GM23338 (cell line): ENCODE measurements around the gene NCKAP1.
"Not testable (repeated sequence)": the region's sequence is repeated elsewhere in the genome, so short reads cannot be mapped to it uniquely, and the experiment has no call there.

Experiments
- CTCF ChIP-seq, 2 experiments: fragments of 200-600 bp in 1 of 2; sonication (generic) in 1 of 2; conservative IDR thresholded peaks; 2 replicates each; pipeline versions ENCODE4 v1.5.1 to v1.6.1; 2016 to 2017; ENCODE audit warnings: antibody characterized with exemption in 2 of 2, low read depth in 2 of 2, mild to moderate bottlenecking in 2 of 2, moderate library complexity in 1 of 2
- EZH2phosphoT487 ChIP-seq: fragments of 200-600 bp; sonication (generic); IDR thresholded peaks from one replicate; pipeline ENCODE4 v1.8.1; 2018; ENCODE audit warnings: antibody characterized with exemption; ENCODE audit not compliant: unreplicated experiment

DNA sequence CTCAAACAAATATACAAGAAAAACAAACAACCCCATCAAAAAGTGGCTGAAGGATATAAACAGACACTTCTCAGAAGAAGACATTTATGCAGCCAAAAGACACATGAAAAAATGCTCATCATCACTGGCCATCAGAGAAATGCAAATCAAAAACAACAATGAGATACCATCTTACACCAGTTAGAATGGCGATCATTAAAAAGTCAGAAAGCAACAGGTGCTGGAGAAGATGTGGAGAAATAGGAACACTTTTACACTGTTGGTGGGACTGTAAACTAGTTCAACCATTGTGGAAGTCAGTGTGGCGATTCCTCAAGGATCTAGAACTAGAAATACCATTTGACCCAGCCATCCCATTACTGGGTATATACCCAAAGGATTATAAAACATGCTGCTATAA is 77.4 kb downstream of the NCKAP1 start:
- TF ChIP-seq CTCF (conservative IDR thresholded peaks at IDR 0.05; ENCODE audit: low read depth in 2 of 2); EZH2phosphoT487: not testable (repeated sequence)
